Activated CD8-positive, alpha-beta memory T cell treated with anti-CD3 and anti-CD28 coated beads, Interleukin-2, amount 50 U/mL, for 48 hours (primary cell): ENCODE results near the gene BOLL.
A peak's percentile ranks its signal among the peaks of the same experiment; 100 is the strongest.
"Not testable (repeated sequence)": the region's sequence is repeated elsewhere in the genome, so short reads cannot be mapped to it uniquely, and the experiment has no call there.

Experiments
- DNase-seq: peaks from one replicate; pipeline ENCODE4 v3.0.0-alpha.2; 2020

BOLL gene, protein sequence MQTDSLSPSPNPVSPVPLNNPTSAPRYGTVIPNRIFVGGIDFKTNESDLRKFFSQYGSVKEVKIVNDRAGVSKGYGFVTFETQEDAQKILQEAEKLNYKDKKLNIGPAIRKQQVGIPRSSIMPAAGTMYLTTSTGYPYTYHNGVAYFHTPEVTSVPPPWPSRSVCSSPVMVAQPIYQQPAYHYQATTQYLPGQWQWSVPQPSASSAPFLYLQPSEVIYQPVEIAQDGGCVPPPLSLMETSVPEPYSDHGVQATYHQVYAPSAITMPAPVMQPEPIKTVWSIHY

DNA sequence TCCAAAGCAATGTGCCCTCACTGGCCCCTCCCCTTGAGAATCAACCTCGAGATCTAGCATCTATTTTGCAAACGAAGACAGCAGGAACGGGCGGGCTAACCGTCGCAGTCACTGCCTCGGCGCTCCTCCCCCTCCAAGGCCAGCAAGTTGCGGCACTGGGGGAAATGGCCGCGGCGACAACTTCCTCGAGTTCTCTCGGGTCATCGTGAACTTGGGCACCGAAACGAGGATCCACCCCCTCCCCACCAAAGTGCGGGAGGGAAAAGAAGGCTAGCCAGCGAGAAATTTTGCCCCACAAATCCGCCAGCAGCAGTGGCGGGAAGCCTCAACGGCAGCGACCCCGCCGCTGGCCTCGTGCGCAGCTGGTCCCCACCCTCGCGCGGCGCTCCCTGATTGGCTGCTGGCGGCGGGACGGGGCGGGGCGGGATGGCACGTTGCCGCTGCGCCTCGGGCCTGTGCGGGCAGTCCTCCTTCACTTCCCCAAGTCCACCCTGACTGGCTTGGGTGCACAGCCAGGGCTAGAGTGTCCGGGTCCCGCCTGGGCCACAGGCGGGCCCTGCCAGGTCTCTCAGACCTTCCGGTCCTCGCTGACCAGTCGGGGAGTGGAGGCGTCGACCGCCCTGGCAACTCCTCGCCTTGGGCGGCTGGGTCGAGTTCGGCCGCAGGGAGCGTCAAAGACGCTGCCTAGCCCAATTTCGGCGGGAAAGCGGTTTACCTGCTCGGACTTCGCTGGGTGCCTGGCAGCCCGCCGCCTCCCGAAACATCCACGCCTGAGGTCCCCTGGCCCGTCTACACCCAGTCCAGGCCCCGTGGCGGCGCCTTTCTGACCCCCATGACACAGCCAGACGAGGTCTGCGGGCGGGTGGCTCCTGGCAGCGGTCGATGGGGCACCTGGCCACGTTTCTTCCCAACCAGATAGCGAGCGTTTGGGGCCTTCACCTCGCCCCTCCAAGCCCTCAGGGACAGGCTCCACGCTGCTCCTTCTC lies at the start of gene BOLL:
Gene BOLL (minus strand): TSS at position 364 of the 986 bp plus-strand sequence. CDS start 3,469 bp downstream, outside the sequence.
- no peak for DNase-seq

DNA sequence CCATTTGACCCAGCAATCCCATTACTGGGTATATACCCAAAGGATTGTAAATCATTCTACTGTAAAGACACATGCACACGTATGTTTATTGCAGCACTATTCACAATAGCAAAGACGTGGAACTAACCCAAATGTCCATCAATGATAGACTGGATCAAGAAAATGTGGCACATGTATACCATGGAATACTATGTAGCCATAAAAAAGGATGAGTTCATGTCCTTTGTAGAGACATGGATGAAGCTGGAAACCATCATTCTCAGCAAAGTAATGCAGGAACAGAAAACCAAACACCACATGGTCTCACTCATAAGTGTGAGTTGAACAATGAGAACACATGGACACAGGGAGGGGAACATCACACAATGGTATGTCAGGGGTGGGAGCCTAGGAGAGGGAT lies 49.7 kb upstream of the BOLL start:
- not testable (repeated sequence) for DNase-seq

DNA sequence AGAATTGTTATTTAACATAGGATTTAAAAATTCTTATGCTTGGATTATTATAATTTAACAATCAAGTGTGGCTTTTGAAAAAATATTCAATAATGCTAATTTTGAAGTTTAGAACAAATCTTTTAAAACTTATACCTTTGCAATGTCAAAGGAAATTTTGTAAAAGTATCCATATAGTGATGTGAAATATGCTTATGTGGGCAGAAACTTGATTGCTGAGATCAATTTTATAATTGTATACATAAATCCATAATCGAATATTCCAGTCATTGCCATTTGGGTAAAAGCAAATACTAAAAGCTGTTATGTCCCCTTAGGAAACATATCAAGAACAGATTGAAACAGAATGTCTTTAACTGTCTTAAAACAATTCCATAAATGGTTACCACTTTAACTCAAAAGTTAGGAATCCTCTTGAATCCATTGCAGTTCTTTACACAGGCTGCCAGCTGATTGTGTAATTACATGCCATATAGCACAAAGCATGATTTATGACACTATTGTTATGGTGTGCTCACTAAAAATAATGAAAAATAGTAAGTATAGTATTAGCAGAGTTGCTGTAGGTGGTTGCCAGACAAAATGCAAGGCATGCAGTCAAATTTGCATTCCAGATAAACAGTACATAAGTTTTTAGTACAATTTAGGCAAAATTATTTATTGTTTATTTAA lies 43.5 kb upstream of the BOLL start:
- no peak for DNase-seq

DNA sequence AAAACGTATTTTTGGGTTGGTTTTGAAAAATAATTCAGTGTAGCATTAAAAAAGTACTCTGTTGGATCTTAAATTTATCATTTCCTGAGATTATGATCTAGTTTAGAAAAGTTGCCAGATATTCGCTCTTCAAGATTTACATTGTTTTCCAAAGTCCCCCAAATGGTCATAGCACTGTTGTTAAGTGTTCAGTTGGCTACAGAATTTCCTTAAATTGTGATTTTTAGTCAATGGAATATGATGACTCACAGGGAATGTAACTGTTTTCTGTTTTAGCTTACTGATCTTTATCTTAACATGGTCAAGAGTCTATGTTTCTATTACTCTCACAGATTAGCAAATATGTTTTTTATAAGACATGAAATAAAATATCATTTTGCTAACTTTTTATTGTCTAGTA lies 42.5 kb upstream of the BOLL start:
- DNase-seq = no peak

DNA sequence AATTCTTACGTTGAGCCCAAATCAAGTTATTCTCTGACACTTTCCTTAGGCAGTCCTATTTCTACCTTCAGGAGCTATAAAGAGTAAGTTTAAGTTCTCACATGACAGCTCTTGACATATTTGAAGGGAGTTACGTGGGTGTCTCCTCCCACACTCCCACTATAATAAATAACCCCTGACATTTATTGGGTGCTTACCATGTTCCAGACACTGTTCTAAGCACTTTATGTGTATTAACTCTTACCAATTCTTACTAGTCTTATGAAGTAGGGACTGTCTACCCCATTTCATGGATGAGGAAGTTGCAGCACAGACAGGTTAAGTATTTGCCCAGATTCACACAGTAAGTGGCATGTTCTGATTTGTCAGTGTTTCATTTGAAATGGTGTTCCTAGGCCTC lies 37.2 kb upstream of the BOLL start:
- no peak for DNase-seq

DNA sequence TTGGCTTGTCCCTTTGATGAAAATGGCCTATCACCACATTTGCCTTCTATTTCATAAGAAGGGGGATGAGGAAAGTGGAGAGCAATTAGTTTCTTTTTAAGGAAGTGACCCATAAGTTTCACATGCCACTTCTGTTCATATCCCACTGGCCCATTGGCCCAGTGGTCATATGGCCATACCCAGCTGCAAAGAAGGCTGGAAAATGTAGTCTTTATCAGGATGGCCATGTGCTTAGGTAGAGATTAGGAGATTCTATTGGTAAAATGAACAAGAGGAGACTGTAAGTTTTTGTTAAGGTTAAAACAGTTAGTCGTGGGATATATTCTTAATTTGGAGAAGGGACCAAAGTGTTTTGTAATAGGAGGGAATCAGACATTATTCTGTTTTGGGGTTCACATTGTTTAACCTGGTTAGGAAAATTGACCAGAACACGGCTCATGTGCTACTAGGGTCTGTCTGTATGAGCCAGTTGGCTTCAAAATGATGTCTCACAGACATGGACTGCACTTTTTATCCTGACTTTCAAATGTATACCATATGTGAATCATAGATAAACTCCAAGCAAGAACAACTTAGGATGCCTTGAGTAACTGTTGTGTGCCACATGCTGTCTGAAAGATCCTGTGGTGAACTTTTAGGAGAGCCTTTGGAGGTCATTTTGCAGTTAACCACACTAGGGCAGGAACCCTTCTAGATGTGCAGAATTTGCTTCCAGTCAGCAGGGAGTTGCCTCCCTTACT lies 36.6 kb upstream of the BOLL start:
- DNase-seq = no peak

DNA sequence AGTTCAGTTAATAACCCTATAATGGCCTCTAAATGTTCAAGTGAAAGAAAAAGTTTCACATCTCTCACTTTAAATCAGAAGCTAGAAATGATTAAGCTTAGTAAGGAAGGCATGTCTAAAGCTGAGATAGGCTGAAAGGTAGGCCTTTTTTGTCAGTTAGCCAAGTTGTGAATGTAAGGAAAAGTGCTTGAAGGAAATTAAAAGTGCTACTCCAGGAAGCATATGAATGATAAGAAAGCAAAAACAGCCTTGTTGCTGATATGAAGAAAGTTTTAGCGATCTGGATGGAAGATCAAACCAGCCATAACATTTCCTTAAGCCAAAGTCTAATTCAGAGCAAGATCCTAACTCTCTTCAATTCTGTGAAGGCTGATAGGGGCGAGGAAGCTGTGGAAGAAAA lies 29.4 kb upstream of the BOLL start:
- DNase-seq = no peak

DNA sequence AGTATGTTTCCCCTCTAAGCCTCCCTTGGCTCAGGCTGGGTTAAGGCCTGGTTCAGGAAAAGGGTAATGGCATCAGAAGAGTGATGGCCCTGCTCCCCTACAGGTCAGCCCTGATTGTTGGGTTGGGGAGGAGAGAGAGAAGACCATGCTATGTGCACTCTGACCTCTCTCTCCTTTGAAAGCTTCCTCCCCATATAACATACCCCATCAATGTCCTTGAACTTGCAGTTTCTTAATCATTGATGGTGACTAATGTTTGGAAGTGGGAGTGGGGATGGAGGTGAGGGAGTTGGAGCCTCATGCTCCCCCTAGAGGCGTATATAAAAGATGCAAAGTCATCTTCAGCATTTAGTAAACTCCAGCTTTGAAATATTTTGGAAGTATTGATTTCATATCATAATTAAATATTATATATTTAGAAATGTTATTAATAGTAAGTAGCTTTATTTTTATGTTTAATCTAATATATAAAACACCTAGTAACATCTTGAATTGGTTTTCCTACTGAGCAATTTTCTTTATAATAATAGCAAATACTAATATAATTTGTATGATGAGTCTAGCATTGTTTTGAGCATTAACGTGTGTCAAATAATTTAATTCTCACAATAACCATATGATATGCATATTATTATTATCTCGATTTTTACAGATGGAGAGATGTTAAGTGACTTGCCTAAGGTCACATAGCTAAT lies 28.1 kb upstream of the BOLL start:
- DNase-seq = no peak

DNA sequence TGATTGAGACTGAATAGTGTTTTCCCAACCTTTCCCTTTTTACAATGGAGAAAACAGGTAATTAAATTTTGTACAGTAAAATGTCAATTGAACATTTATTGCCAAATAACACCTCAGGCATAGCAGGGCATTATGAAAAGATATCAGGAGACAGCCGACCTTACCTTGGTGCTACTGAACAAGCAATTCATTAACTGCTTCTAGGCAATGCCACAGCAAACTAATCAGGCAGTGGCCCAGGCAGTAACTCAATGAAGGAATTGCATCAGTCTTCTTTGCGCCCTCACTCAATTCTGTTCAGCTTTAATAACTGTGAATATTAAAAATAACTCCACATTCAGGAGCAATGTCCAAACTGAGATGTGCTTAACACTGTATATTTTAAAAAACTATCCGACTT lies 25.4 kb upstream of the BOLL start:
- no peak for DNase-seq

DNA sequence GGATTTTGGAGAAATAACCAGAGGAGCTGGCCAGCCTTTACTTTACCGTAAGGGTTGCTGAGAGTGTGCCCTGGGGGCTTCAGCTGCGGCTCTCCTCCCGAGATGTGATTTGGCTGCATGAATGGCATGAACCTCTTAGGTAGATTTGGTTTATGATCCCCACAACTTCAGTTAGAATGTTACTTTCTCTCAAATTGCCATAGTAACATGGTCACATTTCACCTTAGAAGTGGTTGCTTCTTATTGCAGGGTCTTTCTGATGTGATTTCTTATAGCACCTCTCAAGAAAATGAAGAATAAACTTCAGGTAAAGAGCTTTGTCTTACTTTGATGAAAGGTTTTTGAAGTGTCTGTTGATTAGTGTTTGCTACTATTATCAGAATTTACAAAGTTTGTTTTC lies 24.9 kb upstream of the BOLL start:
- DNase-seq = no peak

DNA sequence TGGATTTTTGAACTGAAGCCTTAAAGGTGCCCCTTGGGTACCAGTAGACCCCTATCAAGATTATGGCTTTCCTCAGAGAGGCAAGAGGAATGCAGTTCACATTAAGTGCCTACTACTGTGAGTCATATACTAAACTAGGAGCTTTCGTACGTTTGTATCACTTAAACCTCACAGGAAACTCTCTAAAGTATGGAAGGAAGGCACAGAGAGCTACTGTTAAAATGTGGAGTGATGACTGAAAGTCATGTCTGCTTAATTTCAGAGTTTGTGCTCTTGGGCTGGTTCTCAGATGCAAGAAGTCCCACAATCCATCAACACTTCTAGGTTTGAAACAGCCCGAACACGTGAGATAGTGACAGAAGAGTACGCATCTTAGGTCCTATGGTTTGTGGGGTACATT lies 23.9 kb upstream of the BOLL start:
- DNase-seq = no peak

DNA sequence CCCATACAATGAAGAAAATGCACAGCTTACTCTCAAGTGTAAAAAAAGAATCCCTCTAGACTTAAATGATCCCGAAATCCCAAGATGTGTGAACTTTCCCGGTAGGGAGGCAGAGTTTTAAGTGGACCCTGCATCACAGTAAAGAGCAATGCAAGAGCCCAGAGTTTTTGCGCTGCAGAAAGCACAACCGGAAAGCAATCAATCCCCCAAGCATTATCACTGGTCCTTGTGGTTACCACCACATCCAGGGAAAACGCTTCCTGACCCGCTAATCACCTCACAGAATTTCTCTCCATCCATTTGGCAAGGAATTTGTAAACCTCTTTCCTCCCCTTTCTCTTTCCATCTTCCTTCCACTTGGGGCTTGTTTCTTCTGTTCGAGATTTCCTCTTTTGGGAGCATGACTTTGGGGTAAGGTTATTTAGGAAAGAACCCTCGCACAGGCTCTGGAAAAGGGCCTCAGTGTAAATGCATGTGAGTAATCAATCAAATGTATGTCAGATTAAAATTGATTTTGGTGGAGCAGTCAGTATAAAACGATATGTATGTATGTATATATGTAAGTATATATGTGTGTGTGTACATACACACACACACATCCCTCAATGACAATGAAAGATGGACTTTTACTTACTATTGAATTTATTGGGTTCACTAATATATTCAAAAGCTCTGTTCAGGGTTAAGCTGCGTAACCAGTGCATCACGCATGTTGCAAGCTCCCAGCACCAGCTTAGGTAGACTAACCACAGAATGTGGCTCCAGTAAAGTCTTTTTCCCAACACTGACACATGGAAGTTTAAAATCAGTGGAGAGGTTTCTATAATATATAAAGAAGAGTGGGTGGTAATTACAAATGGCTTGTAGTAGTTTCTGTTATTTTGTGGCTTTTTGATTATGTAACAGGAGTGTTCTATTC lies 20.9 kb upstream of the BOLL start:
- no peak for DNase-seq

DNA sequence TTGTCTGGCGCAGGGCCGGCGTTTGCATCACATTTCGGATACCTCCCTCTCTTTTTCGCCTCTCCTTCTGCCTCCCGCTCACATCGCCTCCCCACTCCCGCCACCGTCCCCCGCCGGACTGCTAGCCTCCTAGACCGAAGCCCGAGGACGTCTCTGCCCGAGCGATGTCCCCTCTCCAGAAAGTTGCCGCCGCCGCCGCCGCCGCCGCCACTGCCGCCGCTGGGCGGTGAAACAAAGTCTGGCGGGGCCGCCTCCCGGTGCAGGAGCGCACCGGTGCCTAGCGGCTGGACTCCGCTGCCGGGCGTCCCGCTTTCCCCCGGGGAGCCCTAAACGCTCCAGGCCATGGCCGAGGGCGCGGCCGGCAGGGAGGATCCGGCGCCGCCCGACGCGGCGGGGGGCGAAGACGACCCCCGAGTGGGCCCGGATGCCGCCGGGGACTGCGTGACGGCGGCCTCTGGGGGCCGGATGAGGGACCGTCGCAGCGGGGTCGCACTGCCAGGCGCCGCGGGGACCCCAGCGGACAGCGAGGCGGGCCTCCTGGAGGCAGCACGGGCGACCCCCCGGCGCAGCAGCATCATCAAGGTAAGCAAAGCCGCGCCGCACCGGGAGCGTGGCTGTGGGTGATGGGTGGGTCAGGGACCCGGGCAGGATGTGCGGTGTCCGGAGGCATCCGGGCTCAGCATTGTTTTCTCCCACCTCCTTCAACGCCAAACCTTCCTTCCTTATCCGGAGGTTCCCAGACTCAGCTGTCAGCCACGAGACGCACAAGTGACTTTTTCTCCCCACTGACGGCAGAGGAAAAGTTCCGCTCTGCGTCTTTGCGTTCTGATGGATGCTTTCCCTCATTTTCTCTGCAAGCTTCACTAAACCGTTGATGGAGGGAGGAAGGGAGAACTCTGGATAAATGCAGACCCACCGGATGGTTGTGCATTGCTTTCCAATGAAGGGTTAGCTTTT lies 19.9 kb upstream of the BOLL start:
- peak; percentile 73 for DNase-seq

DNA sequence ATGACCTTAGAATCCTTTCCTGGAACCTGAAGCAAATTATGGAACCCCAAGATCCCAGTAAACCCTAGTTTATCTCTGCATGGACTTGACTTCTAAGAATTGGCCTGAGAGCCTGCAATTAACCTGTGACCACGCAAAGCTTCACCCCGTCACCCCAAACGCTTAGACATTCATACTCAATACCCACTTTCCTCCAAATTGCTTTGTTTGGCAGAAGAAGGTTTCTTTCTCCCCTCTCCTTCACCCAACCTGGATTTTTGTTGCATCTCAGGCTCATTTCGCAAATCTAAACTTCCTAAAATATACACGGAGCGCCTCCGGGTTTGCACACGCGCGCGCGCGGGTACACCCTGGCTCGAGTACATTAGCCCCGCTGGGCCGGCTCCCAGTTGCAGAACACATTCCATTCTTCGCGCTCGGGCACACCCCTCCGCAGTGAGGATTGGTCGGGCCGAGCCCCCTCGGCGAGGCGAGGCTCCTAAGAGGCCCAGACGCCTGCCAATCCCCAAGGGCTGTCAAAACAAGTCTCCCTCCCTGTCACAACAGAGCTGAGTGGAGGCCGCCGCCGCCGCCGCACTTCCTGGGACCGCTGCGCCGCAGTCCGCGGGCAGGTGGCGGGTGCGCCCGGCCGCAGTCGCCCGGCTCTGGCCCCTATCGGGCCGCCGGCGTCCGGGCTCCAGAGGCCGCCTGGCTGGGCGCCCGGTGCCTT lies 19.1 kb upstream of the BOLL start, which contains the start of gene PLCL1:
Gene PLCL1 (plus strand): TSS at position 545 of the 709 bp plus-strand sequence.
- DNase-seq = peak; percentile 88

DNA sequence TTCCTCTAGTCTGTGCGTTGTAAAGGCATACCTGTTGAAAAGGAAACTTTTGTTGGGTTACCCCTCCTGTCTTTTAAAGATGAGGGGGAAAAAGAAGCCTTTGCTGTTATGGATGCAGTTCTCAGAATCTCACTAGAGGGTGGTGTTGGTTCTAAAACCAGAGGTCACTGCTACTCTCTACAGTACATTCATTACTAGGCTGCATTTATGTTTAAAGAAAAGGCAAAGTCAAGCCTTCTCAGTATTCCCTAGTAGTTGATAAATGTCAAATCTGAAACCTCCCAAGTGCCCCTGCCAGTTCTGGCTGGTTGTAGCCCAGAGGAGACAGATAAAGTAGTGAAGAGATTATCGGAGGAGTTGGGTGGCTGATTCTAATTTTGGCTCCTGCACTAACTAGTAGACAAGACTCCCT lies 17.9 kb upstream of the BOLL start:
- DNase-seq = no peak

DNA sequence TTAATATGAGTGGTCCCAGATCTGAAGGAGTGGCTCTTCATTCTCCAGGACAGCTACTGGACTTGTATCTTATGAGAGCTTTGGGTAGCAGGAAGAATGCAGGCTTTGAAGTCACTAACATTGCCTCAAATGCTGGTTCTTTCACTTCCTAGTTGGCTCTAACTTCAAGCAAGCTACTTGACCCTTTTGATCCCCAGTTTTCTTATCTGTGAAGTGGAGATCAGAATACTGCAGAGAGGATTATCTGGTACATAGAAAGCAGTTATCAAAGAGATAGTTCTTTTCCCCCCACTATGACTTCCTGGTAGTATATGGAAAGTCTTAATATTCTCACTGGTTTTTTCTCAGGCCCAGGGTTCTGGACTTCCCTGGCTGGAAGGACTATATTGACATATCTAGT lies 15.9 kb upstream of the BOLL start:
- no peak for DNase-seq

DNA sequence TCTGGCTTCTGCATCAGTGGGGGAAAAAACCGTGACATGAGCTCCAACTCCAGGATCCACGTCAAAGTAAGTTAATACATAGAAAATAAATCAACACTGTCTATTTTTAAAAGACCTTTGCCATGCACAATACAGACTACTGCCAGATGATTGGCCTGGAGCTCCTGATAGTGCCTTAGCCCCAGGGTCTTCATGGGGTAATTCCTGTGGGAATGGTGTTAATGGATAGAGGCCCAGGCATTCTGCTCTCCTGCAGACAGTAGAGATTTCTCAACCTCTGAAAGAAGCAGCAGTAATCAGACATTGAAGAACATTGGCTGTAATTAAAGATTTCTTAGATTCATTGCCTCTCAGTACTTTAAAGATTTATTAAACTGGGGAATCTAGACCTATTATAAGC lies 15.0 kb upstream of the BOLL start:
- no peak for DNase-seq

DNA sequence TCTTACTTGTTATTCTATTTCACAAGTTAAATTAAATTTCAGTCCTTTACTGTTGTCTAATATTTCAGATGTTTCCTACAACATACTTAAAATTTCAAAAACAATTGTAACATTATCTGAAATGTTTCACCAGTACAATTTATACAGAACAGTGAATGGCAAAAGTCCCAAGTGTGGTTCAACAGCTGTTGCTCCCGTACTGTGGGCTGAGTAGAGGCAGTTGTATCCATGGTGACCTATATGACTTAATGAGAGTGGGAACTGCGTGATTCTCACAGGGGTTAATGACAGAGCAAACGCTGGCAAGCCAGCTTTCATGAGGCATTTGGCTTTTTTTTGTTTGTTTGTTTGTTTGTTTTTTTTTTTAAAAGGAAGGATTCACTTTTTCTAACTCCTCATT lies 13.9 kb upstream of the BOLL start:
- DNase-seq = no peak

DNA sequence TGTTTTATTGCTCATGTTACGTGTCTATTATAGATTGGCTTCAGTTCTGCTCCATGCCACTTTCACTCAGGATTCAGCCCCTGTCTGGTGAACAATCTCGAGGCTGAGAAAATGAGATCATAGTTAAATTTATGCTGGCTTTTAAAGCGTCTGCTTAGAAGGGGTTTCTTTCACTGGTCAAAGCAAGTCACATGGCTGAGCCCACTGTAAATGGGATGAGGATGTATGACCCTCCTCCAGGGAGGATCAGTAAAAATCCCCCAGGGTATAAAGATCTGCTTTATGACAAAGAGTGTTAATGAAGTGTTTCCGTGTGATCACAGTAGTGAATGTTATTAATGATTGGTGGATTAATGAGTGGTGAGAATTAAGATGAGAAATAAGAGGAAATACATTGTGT lies 13.1 kb upstream of the BOLL start:
- DNase-seq = no peak
